ENCODE measurements around the gene ISL2. TPM values are rescaled to one million over a fixed set of nuclear protein-coding genes. Genes with fewer than 3 reads are reported as not detected.
A peak's percentile ranks its signal among the peaks of the same experiment; 100 is the strongest.

ISL2 gene
- total RNA-seq, 1 donor from 2014 or later, result 0.26 TPM

GRCh38 chr15:76346669-76347481, 10.3 kb downstream of the ISL2 start:
- no peak for FAIRE-seq

GRCh38 chr15:76347482-76348055, 11.0 kb downstream of the ISL2 start:
- Histone ChIP-seq H3K36me3 (ENCODE audit: control insufficient read depth, insufficient read depth, low read length) (no peaks in the 10 kb centered on the region), H3K4me3 (ENCODE audit: low read depth, low read length) (no peak overlapping the region), H3K27me3 (ENCODE audit: control insufficient read depth, insufficient read depth, low read length) (peaks cover 24% of the 10 kb centered on the region)
- no peak for TF ChIP-seq CTCF (IDR thresholded peaks at IDR 0.05; ENCODE audit: insufficient read depth, low read length, severe bottlenecking)
- no peak for DNase-seq (ENCODE audit: low read depth)
- no peak for FAIRE-seq

More at GRCh38 chr15:76346669-76347481, 10.3 kb downstream of the ISL2 start:
- H3K4me3 ChIP-seq (ENCODE audit: low read depth, low read length), result peak overlapping the region; percentile 35
- TF ChIP-seq CTCF (IDR thresholded peaks at IDR 0.05; ENCODE audit: insufficient read depth, low read length, severe bottlenecking), result no peak
- peaks cover 26% of the 10 kb centered on the region for H3K27me3 ChIP-seq (ENCODE audit: control insufficient read depth, insufficient read depth, low read length)
- DNase-seq (ENCODE audit: low read depth), result no peak
- H3K36me3 ChIP-seq (ENCODE audit: control insufficient read depth, insufficient read depth, low read length), result no peaks in the 10 kb centered on the region

- H3K36me3 ChIP-seq (ENCODE audit: control insufficient read depth, insufficient read depth, low read length), result no peaks in the 10 kb centered on the region
- H3K27me3 ChIP-seq (ENCODE audit: control insufficient read depth, insufficient read depth, low read length), result peaks cover 11% of the 10 kb centered on the region
- no peak overlapping the region for H3K4me3 ChIP-seq (ENCODE audit: low read depth, low read length)
- FAIRE-seq, result no peak
- peak; percentile 36 for DNase-seq (ENCODE audit: low read depth)
- no peak for TF ChIP-seq CTCF (IDR thresholded peaks at IDR 0.05; ENCODE audit: insufficient read depth, low read length, severe bottlenecking)
Measured at GRCh38 chr15:76349301-76350070, 12.9 kb downstream of the ISL2 start.

DNA sequence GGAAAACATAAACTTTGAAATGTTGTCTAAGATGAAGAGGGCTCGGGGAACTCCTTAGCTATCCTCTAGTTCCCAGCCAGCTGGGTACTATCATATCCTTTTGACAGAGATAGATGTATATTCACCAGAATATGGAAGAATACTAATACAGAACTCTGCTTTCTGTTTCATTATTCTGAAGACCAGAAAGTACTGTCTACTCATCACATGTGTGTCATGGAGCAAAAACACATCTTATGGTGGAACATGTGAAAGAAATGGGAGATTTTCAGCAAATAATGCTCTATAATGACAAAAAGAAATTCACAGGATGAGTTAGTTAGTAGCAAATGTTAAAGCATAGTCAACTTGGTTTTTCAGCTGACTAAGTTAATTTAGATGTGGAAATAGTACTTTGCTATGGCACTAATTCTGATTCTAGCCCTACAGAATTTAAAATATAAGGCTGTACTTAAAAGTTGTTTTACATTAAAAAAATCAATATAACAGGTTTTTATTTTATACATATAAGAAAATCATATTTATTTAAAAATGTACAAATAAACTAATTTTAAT, 16.5 kb downstream of the ISL2 start:
- no peak for TF ChIP-seq CTCF (IDR thresholded peaks at IDR 0.05; ENCODE audit: insufficient read depth, low read length, severe bottlenecking)
- DNase-seq (ENCODE audit: low read depth) (no peak), FAIRE-seq (no peak)
- Histone ChIP-seq H3K27me3 (ENCODE audit: control insufficient read depth, insufficient read depth, low read length) (no peaks in the 10 kb centered on the region), H3K36me3 (ENCODE audit: control insufficient read depth, insufficient read depth, low read length) (no peaks in the 10 kb centered on the region), H3K4me3 (ENCODE audit: low read depth, low read length) (no peak overlapping the region)

DNA sequence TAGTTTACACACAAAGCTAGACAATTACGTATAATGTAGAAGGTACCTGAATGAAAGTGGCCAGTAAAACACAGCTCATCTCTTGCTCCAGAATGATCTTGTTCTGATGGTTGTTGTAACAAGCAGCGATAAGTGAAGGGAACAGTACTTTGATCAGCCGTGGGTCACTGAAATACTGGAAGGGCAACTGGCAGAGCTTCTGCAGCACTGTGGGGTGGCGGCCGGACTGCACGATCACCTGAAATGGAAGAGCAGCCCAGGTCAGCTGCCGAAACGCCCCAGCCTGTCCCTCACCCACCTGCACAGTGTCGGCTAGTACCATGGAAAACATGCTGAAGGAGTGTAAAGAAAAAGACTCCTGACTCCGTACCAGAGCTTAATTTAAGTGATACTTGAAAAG, 17.3 kb downstream of the ISL2 start:
- no peaks in the 10 kb centered on the region for H3K27me3 ChIP-seq (ENCODE audit: control insufficient read depth, insufficient read depth, low read length)
- H3K36me3 ChIP-seq (ENCODE audit: control insufficient read depth, insufficient read depth, low read length), result no peaks in the 10 kb centered on the region
- DNase-seq (ENCODE audit: low read depth) (no peak), FAIRE-seq (no peak)
- H3K4me3 ChIP-seq (ENCODE audit: low read depth, low read length), result no peak overlapping the region
- TF ChIP-seq CTCF (IDR thresholded peaks at IDR 0.05; ENCODE audit: insufficient read depth, low read length, severe bottlenecking), result no peak
